ENCODE results near the gene TUBGCP6.

- TF ChIP-seq CTCF (IDR thresholded peaks at IDR 0.05; ENCODE audit: low read depth, low read length) (no peak), POLR2A (IDR thresholded peaks at IDR 0.05; ENCODE audit: extremely low read depth, insufficient read length) (no peak)
These were observed 39.0 kb upstream of the TUBGCP6 start for GRCh38 chr22:50283821-50284220.
